Activated CD8-positive, alpha-beta T cell treated with anti-CD3 and anti-CD28 coated beads for 36 hours (primary cell): Measurements from ENCODE around the gene AUTS2. TPM values are rescaled to one million over a fixed set of nuclear protein-coding genes. Genes with fewer than 3 reads are reported as not detected.

ENCODE experiments used
- ATAC-seq: fragments of 200-7000 bp; cut with Tn5 transposase; one replicate; pipeline ENCODE4 v1.10.0; 2021; ENCODE audit warnings: mild to moderate bottlenecking, moderate library complexity
- CTCF ChIA-PET: fragments of 350-600 bp; sonication (Branson Sonifier 250); formaldehyde crosslinking; loops from one replicate; lab custom pipeline; 2021; ENCODE audit warnings: antibody characterized with exemption; lab: Charles Lee
- POLR2A ChIA-PET: fragments of 350-600 bp; sonication (Branson Sonifier 250); formaldehyde crosslinking; loops from one replicate; lab custom pipeline; 2021; ENCODE audit warnings: antibody characterized with exemption; lab: Charles Lee
- DNase-seq: peaks from one replicate; pipeline ENCODE4 v3.0.0-alpha.2; 2020
- H3K27ac Mint-ChIP-seq: one replicate; pipeline ENCODE4 v1.8.0; 2021; ENCODE audit warnings: mild to moderate bottlenecking, mixed read lengths
- H3K27me3 Mint-ChIP-seq: one replicate; pipeline ENCODE4 v1.8.0; 2021; ENCODE audit warnings: mixed read lengths
- H3K36me3 Mint-ChIP-seq: one replicate; pipeline ENCODE4 v1.8.0; 2021; ENCODE audit warnings: low read depth, mixed read lengths
- H3K4me1 Mint-ChIP-seq: one replicate; pipeline ENCODE4 v1.8.0; 2021; ENCODE audit warnings: low read depth, mixed read lengths
- H3K4me3 Mint-ChIP-seq: one replicate; pipeline ENCODE4 v1.8.0; 2021; ENCODE audit warnings: mild to moderate bottlenecking, moderate library complexity, mixed read lengths
- H3K9me3 Mint-ChIP-seq: one replicate; pipeline ENCODE4 v1.8.0; 2021; ENCODE audit warnings: mixed read lengths
- intact Hi-C: fragments of 100-400 bp; cut with micrococcal nuclease; formaldehyde crosslinking; loops from one replicate; pipeline ENCODE4 v1.10.0; 2022
- total RNA-seq, 2 experiments: library from RNA; stranded (reverse); gene quantifications; one replicate each; pipeline ENCODE4 v1.2.3, GENCODE V29; 2021
- TF ChIP-seq, protein P1 (sequence below): fragments of 200-600 bp; IDR thresholded peaks from one replicate; pipeline ENCODE4 v1.8.0; 2022; ENCODE audit warnings: antibody characterized with exemption, mild to moderate bottlenecking

Gene AUTS2
- total RNA-seq, 2 experiments from 2014 or later: 3.1 to 3.3 TPM

DNA sequence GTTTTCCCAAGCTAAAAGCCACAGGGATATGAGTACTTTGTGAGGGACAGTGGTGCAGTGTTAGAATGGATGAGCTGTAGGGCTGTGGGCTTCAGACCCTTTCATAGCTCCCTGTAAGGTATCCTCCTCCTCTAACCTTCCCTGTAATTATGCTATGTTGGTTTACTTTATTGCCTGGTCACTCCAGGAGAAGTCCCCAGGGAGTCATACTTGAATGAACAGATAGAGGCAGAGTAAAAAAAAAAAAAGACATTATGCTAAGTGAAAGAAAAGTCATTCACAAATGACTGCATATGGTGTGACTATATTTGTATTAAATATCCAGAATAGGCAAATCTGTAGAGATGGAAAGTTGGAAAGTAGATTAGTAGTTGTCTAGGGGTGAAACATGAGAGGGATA is 434.4 kb downstream of the AUTS2 start:
- POLR2A ChIA-PET: no interaction called here
- no peak overlapping the region for H3K4me3 Mint-ChIP-seq
- intact Hi-C loops: no loop called here
- DNase-seq (no peak), ATAC-seq (no peak)
- CTCF ChIA-PET: interaction anchor here (1.7 kb wide), 1 partner anchor 10 kb away, joined by 4 read pairs; no protein-coding TSS in a partner anchor
- H3K4me1 Mint-ChIP-seq: no peaks in the 10 kb centered on the region
- H3K36me3 Mint-ChIP-seq: no peaks in the 10 kb centered on the region
- H3K27ac Mint-ChIP-seq: no peak overlapping the region
- TF ChIP-seq, protein P1, sequence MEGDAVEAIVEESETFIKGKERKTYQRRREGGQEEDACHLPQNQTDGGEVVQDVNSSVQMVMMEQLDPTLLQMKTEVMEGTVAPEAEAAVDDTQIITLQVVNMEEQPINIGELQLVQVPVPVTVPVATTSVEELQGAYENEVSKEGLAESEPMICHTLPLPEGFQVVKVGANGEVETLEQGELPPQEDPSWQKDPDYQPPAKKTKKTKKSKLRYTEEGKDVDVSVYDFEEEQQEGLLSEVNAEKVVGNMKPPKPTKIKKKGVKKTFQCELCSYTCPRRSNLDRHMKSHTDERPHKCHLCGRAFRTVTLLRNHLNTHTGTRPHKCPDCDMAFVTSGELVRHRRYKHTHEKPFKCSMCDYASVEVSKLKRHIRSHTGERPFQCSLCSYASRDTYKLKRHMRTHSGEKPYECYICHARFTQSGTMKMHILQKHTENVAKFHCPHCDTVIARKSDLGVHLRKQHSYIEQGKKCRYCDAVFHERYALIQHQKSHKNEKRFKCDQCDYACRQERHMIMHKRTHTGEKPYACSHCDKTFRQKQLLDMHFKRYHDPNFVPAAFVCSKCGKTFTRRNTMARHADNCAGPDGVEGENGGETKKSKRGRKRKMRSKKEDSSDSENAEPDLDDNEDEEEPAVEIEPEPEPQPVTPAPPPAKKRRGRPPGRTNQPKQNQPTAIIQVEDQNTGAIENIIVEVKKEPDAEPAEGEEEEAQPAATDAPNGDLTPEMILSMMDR: no peak
- H3K27me3 Mint-ChIP-seq: peaks cover 3% of the 10 kb centered on the region
- H3K9me3 Mint-ChIP-seq: no peaks in the 10 kb centered on the region

DNA sequence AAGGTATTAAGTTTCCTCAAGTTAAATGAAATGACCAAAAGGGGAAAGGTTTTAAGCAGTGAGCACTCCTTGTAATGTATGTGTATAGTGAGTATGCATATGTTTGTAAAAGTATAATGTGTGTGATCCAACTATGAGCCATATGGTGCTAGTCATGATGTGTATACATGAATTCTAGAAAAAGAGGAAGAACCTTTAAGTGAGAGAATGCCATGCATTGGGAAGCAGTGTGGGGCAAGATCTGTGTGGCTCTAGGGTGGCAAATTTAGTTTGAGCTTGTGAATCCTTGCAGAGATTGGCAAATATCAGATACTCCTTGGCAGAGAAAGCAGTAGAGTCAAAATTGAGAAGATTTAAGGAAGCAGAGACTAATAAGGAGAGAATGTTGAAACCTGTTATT is 435.0 kb downstream of the AUTS2 start:
- POLR2A ChIA-PET: no interaction called here
- CTCF ChIA-PET: interaction anchor here (1.7 kb wide), 1 partner anchor 9 kb away, joined by 4 read pairs; no protein-coding TSS in a partner anchor

DNA sequence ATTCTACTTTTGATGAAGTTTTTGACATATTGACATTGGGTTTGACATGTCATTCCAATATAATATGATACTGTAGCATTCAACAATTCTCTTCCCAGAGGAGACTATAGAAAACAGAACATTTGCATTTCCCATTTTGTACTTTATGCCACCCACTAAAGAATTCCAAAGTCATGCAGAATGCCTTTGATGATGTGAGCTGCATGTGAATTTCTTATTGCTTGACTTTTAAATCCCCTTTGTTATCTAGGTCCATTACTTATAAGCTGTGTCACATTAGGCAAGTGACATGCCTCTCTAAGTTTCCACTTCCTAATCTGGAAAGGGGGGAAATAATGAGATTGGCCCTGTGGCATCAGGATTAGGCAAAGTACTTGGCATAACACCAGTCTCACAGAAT is 436.7 kb downstream of the AUTS2 start:
- intact Hi-C loops: no loop called here
- no peaks in the 10 kb centered on the region for H3K27me3 Mint-ChIP-seq
- no peak overlapping the region for H3K27ac Mint-ChIP-seq
- POLR2A ChIA-PET: no interaction called here
- H3K4me3 Mint-ChIP-seq: no peak overlapping the region
- TF ChIP-seq, protein P1: no peak
- no peaks in the 10 kb centered on the region for H3K9me3 Mint-ChIP-seq
- ATAC-seq (no peak), DNase-seq (no peak)
- H3K36me3 Mint-ChIP-seq: no peaks in the 10 kb centered on the region
- CTCF ChIA-PET: no interaction called here
- no peaks in the 10 kb centered on the region for H3K4me1 Mint-ChIP-seq

More for the DNA sequence above, 435.0 kb downstream of the AUTS2 start:
- peaks cover 3% of the 10 kb centered on the region for H3K27me3 Mint-ChIP-seq
- no peaks in the 10 kb centered on the region for H3K4me1 Mint-ChIP-seq
- intact Hi-C loops: no loop called here
- H3K9me3 Mint-ChIP-seq: no peaks in the 10 kb centered on the region
- no peak overlapping the region for H3K27ac Mint-ChIP-seq
- no peak overlapping the region for H3K4me3 Mint-ChIP-seq
- DNase-seq (no peak), ATAC-seq (no peak)
- no peaks in the 10 kb centered on the region for H3K36me3 Mint-ChIP-seq
- TF ChIP-seq, protein P1: no peak

DNA sequence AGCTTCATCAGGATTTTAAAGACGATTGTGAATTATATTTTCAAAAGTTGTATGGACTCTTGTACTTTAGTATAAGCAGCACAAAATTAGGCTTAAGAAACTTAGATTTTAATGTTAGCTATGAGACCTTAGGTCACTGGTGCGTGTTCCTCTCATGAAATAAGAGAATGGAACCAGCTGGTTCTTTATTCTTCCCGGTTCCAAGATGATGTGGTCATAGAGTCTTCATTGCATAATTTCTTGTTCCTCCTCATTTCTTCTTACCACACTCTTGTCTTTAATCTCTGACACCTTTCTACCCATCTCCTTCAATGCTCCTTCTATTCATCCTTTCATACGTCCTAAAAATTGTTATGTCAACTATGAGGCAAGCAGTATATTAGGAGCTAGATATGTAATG is 437.2 kb downstream of the AUTS2 start:
- POLR2A ChIA-PET: interaction anchor here (1.4 kb wide), 1 partner anchor 10 kb away, joined by 5 read pairs; no protein-coding TSS in a partner anchor
- no peaks in the 10 kb centered on the region for H3K4me1 Mint-ChIP-seq
- TF ChIP-seq, protein P1: no peak
- ATAC-seq (no peak), DNase-seq (no peak)
- no peak overlapping the region for H3K4me3 Mint-ChIP-seq
- H3K27ac Mint-ChIP-seq: no peak overlapping the region
- H3K9me3 Mint-ChIP-seq: no peaks in the 10 kb centered on the region
- H3K36me3 Mint-ChIP-seq: no peaks in the 10 kb centered on the region
- CTCF ChIA-PET: no interaction called here
- intact Hi-C loops: no loop called here
- H3K27me3 Mint-ChIP-seq: no peaks in the 10 kb centered on the region

DNA sequence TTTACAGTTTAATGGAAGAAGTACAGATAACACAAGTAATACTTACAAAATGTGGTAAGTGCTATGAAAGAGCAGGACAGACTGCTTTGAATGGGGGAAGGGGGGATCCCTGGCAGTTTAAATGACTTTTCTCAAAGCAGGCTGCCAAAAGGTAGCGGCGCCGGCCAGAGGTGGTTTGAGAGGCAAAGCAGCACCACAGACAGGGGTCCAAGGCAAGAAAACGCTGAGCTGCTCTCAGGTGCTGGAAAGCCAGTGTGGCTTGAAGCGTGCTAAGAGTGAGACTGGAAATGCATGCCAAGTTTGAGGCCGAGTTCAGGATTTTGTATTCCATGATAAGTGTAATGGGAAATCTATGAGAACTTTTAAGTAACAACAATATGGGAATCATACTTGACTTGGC is 437.7 kb downstream of the AUTS2 start:
- H3K9me3 Mint-ChIP-seq: no peaks in the 10 kb centered on the region
- no peak for DNase-seq
- TF ChIP-seq, protein P1: no peak
- no peak for ATAC-seq
- no peaks in the 10 kb centered on the region for H3K36me3 Mint-ChIP-seq
- H3K4me3 Mint-ChIP-seq: no peak overlapping the region
- ChIA-PET CTCF (no interaction called here), POLR2A (interaction anchor here (1.4 kb wide), 1 partner anchor 10 kb away, joined by 5 read pairs; no protein-coding TSS in a partner anchor)
- H3K27me3 Mint-ChIP-seq: no peaks in the 10 kb centered on the region
- no peaks in the 10 kb centered on the region for H3K4me1 Mint-ChIP-seq
- intact Hi-C loops: no loop called here
- H3K27ac Mint-ChIP-seq: no peak overlapping the region
